ENCODE data around the gene CABP4.

Gene CABP4

GRCh38 chr11:67500484-67500821 is 45.3 kb downstream of the CABP4 start:
- no peak for DNase-seq

- DNase-seq, result no peak
Measured at GRCh38 chr11:67500831-67501715, 45.9 kb downstream of the CABP4 start.

- no peak for DNase-seq
Measured at GRCh38 chr11:67501854-67502253, 46.7 kb downstream of the CABP4 start.

GRCh38 chr11:67502328-67502979 is 47.3 kb downstream of the CABP4 start:
- no peak for DNase-seq

- no peak for DNase-seq
Measured at GRCh38 chr11:67503119-67504004, 48.2 kb downstream of the CABP4 start.

- peak; percentile 71 for DNase-seq
Measured at GRCh38 chr11:67504005-67504949, 49.1 kb downstream of the CABP4 start.

- peak; percentile 65 for DNase-seq
Measured at GRCh38 chr11:67504950-67505581, 49.9 kb downstream of the CABP4 start, which contains the start of gene PITPNM1. TSS of gene PITPNM1 (minus strand) at chr11:67505363. CDS start at chr11:67504180, 1,183 bp downstream.

GRCh38 chr11:67505605-67506396 is 50.6 kb downstream of the CABP4 start:
- peak; percentile 92 for DNase-seq

GRCh38 chr11:67506426-67507051 is 51.4 kb downstream of the CABP4 start:
- no peak for DNase-seq

GRCh38 chr11:67507242-67507863 is 52.2 kb downstream of the CABP4 start:
- DNase-seq, result no peak

GRCh38 chr11:67507864-67508485 is 52.8 kb downstream of the CABP4 start, which contains the start of gene CDK2AP2:
TSS of gene CDK2AP2 (minus strand) at chr11:67508162. CDS start at chr11:67508082, 80 bp downstream.
- DNase-seq, result peak; percentile 99

- DNase-seq, result peak; percentile 96
Measured at GRCh38 chr11:67508486-67509121, 53.5 kb downstream of the CABP4 start.

- DNase-seq, result no peak
Measured at GRCh38 chr11:67510023-67510345, 54.8 kb downstream of the CABP4 start.

Measured in NCI-H510A (cell line).